Karpas-422 (cell line): ENCODE results near the gene PLVAP. TPM values are rescaled to one million over a fixed set of nuclear protein-coding genes. Genes with fewer than 3 reads are reported as not detected.

Experiments
- DNase-seq: peaks from one replicate; pipeline ENCODE4 v3.0.0-alpha.2; 2015
- H2AFZ ChIP-seq: fragments of 200-600 bp; sonication (generic); 2 replicates; pipeline ENCODE4 v1.6.1; 2014; ENCODE audit warnings: antibody characterized with exemption, low read length, mixed read lengths
- H3K27ac ChIP-seq: fragments of 200-600 bp; sonication (generic); 2 replicates; pipeline ENCODE4 v1.5.1; 2014; ENCODE audit warnings: mild to moderate bottlenecking, low read length, moderate library complexity
- H3K27me3 ChIP-seq: fragments of 200-600 bp; sonication (generic); 2 replicates; pipeline ENCODE4 v1.6.1; 2014; ENCODE audit warnings: low read length, mixed read lengths
- H3K36me3 ChIP-seq: fragments of 200-600 bp; sonication (generic); 2 replicates; pipeline ENCODE4 v1.6.1; 2014; ENCODE audit warnings: low read length, mixed read lengths; ENCODE audit not compliant: insufficient read depth
- H3K4me1 ChIP-seq: fragments of 200-600 bp; sonication (generic); 2 replicates; pipeline ENCODE4 v1.6.1; 2014; ENCODE audit warnings: mild to moderate bottlenecking, low read length, mixed read lengths
- H3K4me2 ChIP-seq: fragments of 200-600 bp; sonication (generic); 2 replicates; pipeline ENCODE4 v1.6.1; 2014; ENCODE audit warnings: low read length, low read depth, mild to moderate bottlenecking; ENCODE audit not compliant: poor library complexity, severe bottlenecking
- H3K4me3 ChIP-seq: fragments of 200-600 bp; sonication (generic); 2 replicates; pipeline ENCODE4 v1.5.1; 2014; ENCODE audit warnings: mild to moderate bottlenecking, antibody characterized with exemption, low read length, mixed read lengths
- H3K79me2 ChIP-seq: fragments of 200-600 bp; sonication (generic); 2 replicates; pipeline ENCODE4 v1.6.1; 2014; ENCODE audit warnings: mild to moderate bottlenecking, low read length, mixed read lengths
- H3K9ac ChIP-seq: fragments of 200-600 bp; sonication (generic); 2 replicates; pipeline ENCODE4 v1.6.0; 2014; ENCODE audit warnings: low read length
- H3K9me2 ChIP-seq: fragments of 200-600 bp; sonication (generic), shearing (Covaris generic); replicated peaks from 2 replicates; pipeline ENCODE4 v1.6.0; 2014; ENCODE audit warnings: mild to moderate bottlenecking, low read length, moderate library complexity; ENCODE audit not compliant: insufficient read depth
- H3K9me3 ChIP-seq: fragments of 300-700, 200-600 bp; sonication (generic); 2 replicates; pipeline ENCODE4 v1.6.1; 2014; ENCODE audit warnings: low read length, mixed read lengths
- H4K20me1 ChIP-seq: fragments of 200-600 bp; sonication (generic); 2 replicates; pipeline ENCODE4 v1.6.1; 2014; ENCODE audit warnings: mild to moderate bottlenecking, antibody characterized with exemption, low read length, low read depth; ENCODE audit not compliant: insufficient read depth
- total RNA-seq: library from RNA; depleted of rRNA; stranded (reverse); fragments of >200 nt; shearing (Covaris generic); gene quantifications from 2 replicates; pipeline ENCODE4 v1.2.3, GENCODE V29; 2014; ENCODE audit warnings: low replicate concordance

PLVAP gene
- total RNA-seq, 1 experiment from 2014 or later, result 0.41 TPM

- Histone ChIP-seq H3K9me2 (no peaks in the 10 kb centered on the region), H3K9me3 (no peaks in the 10 kb centered on the region), H3K27me3 (no peaks in the 10 kb centered on the region), H2AFZ (no peak overlapping the region), H3K27ac (no peak overlapping the region), H3K4me3 (no peak overlapping the region), H3K4me2 (no peak overlapping the region), H3K79me2 (no peaks in the 10 kb centered on the region), H3K36me3 (no peaks in the 10 kb centered on the region), H3K4me1 (peaks cover 9% of the 10 kb centered on the region), H3K9ac (no peak overlapping the region), H4K20me1 (no peaks in the 10 kb centered on the region)
- peak; percentile 58 for DNase-seq
Measured at GRCh38 chr19:17393002-17393401, 15.9 kb upstream of the PLVAP start.

GRCh38 chr19:17391371-17392151 is 14.4 kb upstream of the PLVAP start:
- Histone ChIP-seq H3K9ac (no peak overlapping the region), H3K4me3 (no peak overlapping the region; the same call in 1 of the 2 replicates), H2AFZ (no peak overlapping the region)

GRCh38 chr19:17390665-17391370 is 13.7 kb upstream of the PLVAP start:
- no peak overlapping the region; the same call in 1 of the 2 replicates for H3K4me3 ChIP-seq
- H3K79me2 ChIP-seq, result no peaks in the 10 kb centered on the region
- no peak overlapping the region for H3K27ac ChIP-seq
- H3K9me3 ChIP-seq, result no peaks in the 10 kb centered on the region
- peak; percentile 92 for DNase-seq
- no peaks in the 10 kb centered on the region for H3K36me3 ChIP-seq
- no peaks in the 10 kb centered on the region for H4K20me1 ChIP-seq
- no peaks in the 10 kb centered on the region for H3K9me2 ChIP-seq
- peak overlapping the region; percentile 40 for H3K4me2 ChIP-seq
- H3K9ac ChIP-seq, result no peak overlapping the region
- no peaks in the 10 kb centered on the region for H3K27me3 ChIP-seq
- H3K4me1 ChIP-seq, result peaks cover 9% of the 10 kb centered on the region
- H2AFZ ChIP-seq, result no peak overlapping the region

More at GRCh38 chr19:17391371-17392151, 14.4 kb upstream of the PLVAP start:
- Histone ChIP-seq H3K9me2 (no peaks in the 10 kb centered on the region), H3K36me3 (no peaks in the 10 kb centered on the region), H3K4me2 (peak overlapping the region; percentile 40), H3K27ac (peak overlapping the region; percentile 27; the same call in 1 of the 2 replicates), H3K4me1 (peaks cover 9% of the 10 kb centered on the region), H3K27me3 (no peaks in the 10 kb centered on the region), H3K79me2 (no peaks in the 10 kb centered on the region), H4K20me1 (no peaks in the 10 kb centered on the region), H3K9me3 (no peaks in the 10 kb centered on the region)
- peak; percentile 76 for DNase-seq

- H3K4me1 ChIP-seq, result peaks cover 9% of the 10 kb centered on the region
- no peaks in the 10 kb centered on the region for H3K27me3 ChIP-seq
- H3K4me3 ChIP-seq, result no peak overlapping the region
- no peaks in the 10 kb centered on the region for H3K9me2 ChIP-seq
- no peak for DNase-seq
- no peaks in the 10 kb centered on the region for H3K79me2 ChIP-seq
- no peak overlapping the region for H3K4me2 ChIP-seq
- no peak overlapping the region for H2AFZ ChIP-seq
- H3K27ac ChIP-seq, result no peak overlapping the region
- no peaks in the 10 kb centered on the region for H3K36me3 ChIP-seq
- H4K20me1 ChIP-seq, result no peaks in the 10 kb centered on the region
- no peaks in the 10 kb centered on the region for H3K9me3 ChIP-seq
- no peak overlapping the region for H3K9ac ChIP-seq
Measured at GRCh38 chr19:17389957-17390664, 13.0 kb upstream of the PLVAP start.

DNA sequence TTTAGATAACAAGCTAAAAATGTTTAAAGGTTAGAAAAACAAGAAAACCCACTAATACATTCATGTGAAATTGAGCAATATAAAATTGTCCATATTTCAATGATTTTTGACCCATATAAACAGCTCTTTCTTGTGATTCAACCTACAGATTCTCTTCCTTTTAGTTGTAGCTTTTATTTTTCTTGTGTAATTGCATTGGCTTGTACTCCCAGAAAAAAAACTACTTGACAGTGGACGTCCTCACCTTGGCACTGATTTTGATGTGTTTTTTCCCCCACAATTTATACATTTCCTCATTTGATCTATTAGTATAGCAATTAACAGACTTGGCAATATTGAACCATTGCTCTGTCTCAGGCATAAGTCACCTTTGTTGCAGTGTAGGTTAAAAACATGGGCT is 12.1 kb upstream of the PLVAP start:
- H3K9me2 ChIP-seq, result no peaks in the 10 kb centered on the region
- no peak overlapping the region for H3K27ac ChIP-seq
- H3K79me2 ChIP-seq, result no peaks in the 10 kb centered on the region
- no peaks in the 10 kb centered on the region for H3K27me3 ChIP-seq
- DNase-seq, result no peak
- H3K36me3 ChIP-seq, result no peaks in the 10 kb centered on the region
- no peaks in the 10 kb centered on the region for H3K9me3 ChIP-seq
- no peak overlapping the region for H2AFZ ChIP-seq
- no peak overlapping the region for H3K9ac ChIP-seq
- H3K4me1 ChIP-seq, result peaks cover 9% of the 10 kb centered on the region
- no peak overlapping the region for H3K4me2 ChIP-seq
- no peaks in the 10 kb centered on the region for H4K20me1 ChIP-seq
- no peak overlapping the region for H3K4me3 ChIP-seq

- H2AFZ ChIP-seq, result no peak overlapping the region
- H3K36me3 ChIP-seq, result no peaks in the 10 kb centered on the region
- DNase-seq, result peak; percentile 88
Measured at GRCh38 chr19:17385878-17386611, 8.9 kb upstream of the PLVAP start.

DNA sequence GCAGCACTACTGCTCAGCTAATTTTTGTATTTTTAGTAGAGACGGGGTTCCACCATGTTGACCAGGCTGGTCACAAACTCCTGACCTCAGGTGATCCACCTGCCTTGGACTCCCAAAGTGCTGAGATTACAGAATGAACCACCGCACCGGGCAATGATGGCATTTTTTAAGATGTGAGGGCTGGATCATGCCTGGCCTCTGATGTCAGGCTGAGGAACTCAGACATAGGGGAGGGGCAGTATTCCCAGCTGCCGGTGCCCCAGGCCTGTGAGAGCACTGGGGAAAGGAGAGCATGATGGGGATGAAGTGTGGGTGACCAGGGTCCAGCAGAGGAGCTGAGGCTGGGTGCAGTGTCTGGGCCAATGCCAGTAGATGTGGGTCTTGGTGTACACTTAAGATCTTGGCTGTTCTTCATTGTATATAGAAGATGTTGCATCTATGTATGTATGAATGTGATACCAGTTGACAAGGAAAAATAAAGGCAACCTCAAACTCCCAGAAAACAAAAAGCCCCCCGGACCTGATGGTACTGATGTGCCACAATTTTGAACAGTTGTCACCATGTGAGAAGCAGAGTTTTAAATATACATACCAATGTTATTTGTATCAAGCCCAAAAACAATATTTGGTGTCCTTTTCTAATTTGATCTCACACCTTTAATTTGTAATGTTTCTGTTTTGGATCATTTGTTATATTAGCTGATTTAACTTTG is 3.4 kb upstream of the PLVAP start:
- H3K27ac ChIP-seq, result no peak overlapping the region
- no peaks in the 10 kb centered on the region for H3K27me3 ChIP-seq
- H3K4me3 ChIP-seq, result no peak overlapping the region
- H3K4me2 ChIP-seq, result no peak overlapping the region
- DNase-seq, result no peak
- H2AFZ ChIP-seq, result no peak overlapping the region
- H3K4me1 ChIP-seq, result peaks cover 12% of the 10 kb centered on the region
- no peak overlapping the region for H3K9ac ChIP-seq
- no peaks in the 10 kb centered on the region for H3K9me3 ChIP-seq
- H4K20me1 ChIP-seq, result no peaks in the 10 kb centered on the region
- H3K79me2 ChIP-seq, result no peaks in the 10 kb centered on the region
- no peaks in the 10 kb centered on the region for H3K9me2 ChIP-seq
- H3K36me3 ChIP-seq, result no peaks in the 10 kb centered on the region

More at GRCh38 chr19:17385878-17386611, 8.9 kb upstream of the PLVAP start:
- H3K9me2 ChIP-seq, result no peaks in the 10 kb centered on the region
- H3K4me1 ChIP-seq, result peaks cover 12% of the 10 kb centered on the region
- no peaks in the 10 kb centered on the region for H4K20me1 ChIP-seq
- H3K27ac ChIP-seq, result no peak overlapping the region
- H3K79me2 ChIP-seq, result no peaks in the 10 kb centered on the region
- H3K4me2 ChIP-seq, result no peak overlapping the region
- no peaks in the 10 kb centered on the region for H3K27me3 ChIP-seq
- H3K9ac ChIP-seq, result no peak overlapping the region
- H3K9me3 ChIP-seq, result no peaks in the 10 kb centered on the region
- no peak overlapping the region for H3K4me3 ChIP-seq
